PC-9 (cell line): ENCODE measurements around the gene CC2D1A. TPM values are rescaled to one million over a fixed set of nuclear protein-coding genes. Genes with fewer than 3 reads are reported as not detected.
A peak's percentile ranks its signal among the peaks of the same experiment; 100 is the strongest.
"Not testable (repeated sequence)": the region's sequence is repeated elsewhere in the genome, so short reads cannot be mapped to it uniquely, and the experiment has no call there.

ENCODE experiments used
- BruUV-seq: library from RNA; stranded (reverse); fragments of 400-500 nt; replicated peaks from 2 replicates; lab custom pipeline; 2021; lab: Mats Ljungman, UMichigan
- CTCF ChIA-PET: fragments of 300-600 bp; sonication (Branson Sonifier 250); formaldehyde crosslinking; loops from one replicate; lab custom pipeline; 2022; ENCODE audit warnings: antibody characterized with exemption; lab: Charles Lee
- POLR2A ChIA-PET: fragments of 300-600 bp; sonication (Branson Sonifier 250); formaldehyde crosslinking; loops from one replicate; lab custom pipeline; 2022; ENCODE audit warnings: antibody characterized with exemption; ENCODE audit not compliant: unreplicated experiment; lab: Charles Lee
- DNase-seq, 2 experiments: peaks; one replicate each; pipeline versions ENCODE4 v3.0.0 to v3.0.0-alpha.2; 2015 to 2022; ENCODE audit warnings: mixed read lengths in 1 of 2
- H2AFZ ChIP-seq: fragments of 200-600 bp; sonication (generic); 2 replicates; pipeline ENCODE4 v1.8.1; 2017; ENCODE audit warnings: antibody characterized with exemption
- H3F3A ChIP-seq: fragments of 200-600 bp; sonication (generic); 2 replicates; pipeline ENCODE4 v1.8.1; 2017; ENCODE audit warnings: antibody characterized with exemption, mild to moderate bottlenecking, low read depth; ENCODE audit not compliant: insufficient read depth
- H3K27ac ChIP-seq: fragments of 200-600 bp; sonication (generic); 2 replicates; pipeline ENCODE4 v1.6.1; 2016; ENCODE audit warnings: mixed run types
- H3K27me3 ChIP-seq: fragments of 200-600 bp; sonication (generic); 2 replicates; pipeline ENCODE4 v1.6.1; 2016; ENCODE audit warnings: low read depth, mixed run types; ENCODE audit not compliant: insufficient read depth
- H3K36me3 ChIP-seq: fragments of 200-600 bp; sonication (generic); 2 replicates; pipeline ENCODE4 v1.6.1; 2016; ENCODE audit warnings: low read depth, mixed run types
- H3K4me1 ChIP-seq: fragments of 200-600 bp; sonication (generic); replicated peaks from 2 replicates; pipeline ENCODE4 v1.6.1; 2016; ENCODE audit warnings: mixed run types; ENCODE audit not compliant: insufficient read depth
- H3K4me2 ChIP-seq: fragments of 200-600 bp; sonication (generic); 2 replicates; pipeline ENCODE4 v1.6.1; 2017; ENCODE audit warnings: mixed run types
- H3K4me3 ChIP-seq: fragments of 200-600 bp; sonication (generic); 2 replicates; pipeline ENCODE4 v1.6.1; 2016; ENCODE audit warnings: mixed run types
- H3K79me2 ChIP-seq: fragments of 200-600 bp; sonication (generic); 2 replicates; pipeline ENCODE4 v1.6.1; 2017; ENCODE audit warnings: low read depth, mixed run types
- H3K9me2 ChIP-seq: fragments of 200-600 bp; sonication (generic); 2 replicates; pipeline ENCODE4 v1.8.1; 2017; ENCODE audit warnings: mild to moderate bottlenecking; ENCODE audit not compliant: insufficient read depth
- H3K9me3 ChIP-seq: fragments of 200-600 bp; sonication (generic); 2 replicates; pipeline ENCODE4 v1.8.1; 2016; ENCODE audit warnings: low read depth; ENCODE audit not compliant: insufficient read depth
- H4K20me1 ChIP-seq: fragments of 200-600 bp; sonication (generic); 2 replicates; pipeline ENCODE4 v1.8.1; 2017; ENCODE audit not compliant: insufficient read depth
- EZH2 ChIP-seq: fragments of 200-600 bp; sonication (generic); IDR thresholded peaks from 2 replicates; pipeline ENCODE4 v1.8.0; 2017; ENCODE audit warnings: antibody characterized with exemption, low read depth
- intact Hi-C: fragments of 100-400 bp; cut with micrococcal nuclease; formaldehyde crosslinking; loops from one replicate; pipeline ENCODE4 v1.10.0; 2022; ENCODE audit not compliant: unreplicated experiment
- total RNA-seq: library from RNA; stranded (reverse); gene quantifications from 2 replicates; pipeline ENCODE4 v1.2.3, GENCODE V29; 2021
- TF ChIP-seq, protein P1 (sequence below): fragments of 200-600 bp; sonication (generic); conservative IDR thresholded peaks from 2 replicates; pipeline ENCODE4 v1.6.1; 2017; ENCODE audit warnings: mixed run types, antibody characterized with exemption, mild to moderate bottlenecking, moderate library complexity

Gene CC2D1A
- total RNA-seq, 1 experiment from 2014 or later = 55.1 TPM

DNA sequence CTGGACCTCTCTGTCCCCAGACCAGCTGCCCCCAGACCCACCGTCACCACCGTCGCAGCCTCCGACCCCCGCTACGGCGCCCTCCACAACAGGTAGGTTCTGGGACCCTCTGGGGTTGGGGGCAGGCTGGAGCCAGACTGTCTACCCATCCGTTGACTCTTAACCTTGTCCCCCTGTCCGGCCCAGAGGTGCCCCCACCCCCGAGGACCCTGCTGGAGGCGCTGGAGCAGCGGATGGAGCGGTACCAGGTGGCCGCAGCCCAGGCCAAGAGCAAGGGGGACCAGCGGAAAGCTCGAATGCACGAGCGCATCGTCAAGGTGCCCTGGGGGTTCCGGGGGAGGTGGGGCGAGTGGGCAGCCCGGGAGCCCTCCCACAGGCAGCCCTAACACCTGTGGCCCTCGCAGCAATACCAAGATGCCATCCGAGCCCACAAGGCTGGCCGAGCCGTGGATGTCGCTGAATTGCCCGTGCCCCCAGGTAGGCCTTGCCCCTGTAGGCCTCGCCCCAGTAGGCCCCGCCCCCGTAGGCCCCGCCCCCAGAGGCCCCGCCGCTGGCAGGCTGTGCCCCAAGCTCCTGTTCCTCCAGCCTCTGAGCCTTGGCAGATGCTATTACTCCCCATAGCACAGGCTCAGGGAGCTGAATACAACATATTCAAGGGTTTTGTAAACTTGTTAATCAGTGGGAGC, 12.9 kb downstream of the CC2D1A start:
- Histone ChIP-seq H3K4me2 (no peak overlapping the region), H2AFZ (no peak overlapping the region), H3K79me2 (no peaks in the 10 kb centered on the region), H3K4me1 (no peaks in the 10 kb centered on the region), H3F3A (peaks cover 17% of the 10 kb centered on the region), H3K36me3 (peaks cover 50% of the 10 kb centered on the region), H4K20me1 (no peaks in the 10 kb centered on the region), H3K9me3 (no peaks in the 10 kb centered on the region; the same call in 1 of the 2 replicates), H3K9me2 (no peaks in the 10 kb centered on the region), H3K4me3 (no peak overlapping the region), H3K27ac (no peak overlapping the region), H3K27me3 (no peaks in the 10 kb centered on the region)
- TF ChIP-seq, protein P1, sequence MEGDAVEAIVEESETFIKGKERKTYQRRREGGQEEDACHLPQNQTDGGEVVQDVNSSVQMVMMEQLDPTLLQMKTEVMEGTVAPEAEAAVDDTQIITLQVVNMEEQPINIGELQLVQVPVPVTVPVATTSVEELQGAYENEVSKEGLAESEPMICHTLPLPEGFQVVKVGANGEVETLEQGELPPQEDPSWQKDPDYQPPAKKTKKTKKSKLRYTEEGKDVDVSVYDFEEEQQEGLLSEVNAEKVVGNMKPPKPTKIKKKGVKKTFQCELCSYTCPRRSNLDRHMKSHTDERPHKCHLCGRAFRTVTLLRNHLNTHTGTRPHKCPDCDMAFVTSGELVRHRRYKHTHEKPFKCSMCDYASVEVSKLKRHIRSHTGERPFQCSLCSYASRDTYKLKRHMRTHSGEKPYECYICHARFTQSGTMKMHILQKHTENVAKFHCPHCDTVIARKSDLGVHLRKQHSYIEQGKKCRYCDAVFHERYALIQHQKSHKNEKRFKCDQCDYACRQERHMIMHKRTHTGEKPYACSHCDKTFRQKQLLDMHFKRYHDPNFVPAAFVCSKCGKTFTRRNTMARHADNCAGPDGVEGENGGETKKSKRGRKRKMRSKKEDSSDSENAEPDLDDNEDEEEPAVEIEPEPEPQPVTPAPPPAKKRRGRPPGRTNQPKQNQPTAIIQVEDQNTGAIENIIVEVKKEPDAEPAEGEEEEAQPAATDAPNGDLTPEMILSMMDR = no peak
- TF ChIP-seq EZH2 = no peak
- BruUV-seq = no TSS peak
- ChIA-PET CTCF (interaction anchor here (0.5 kb wide), 1 partner anchor 15 kb away, joined by 4 read pairs; no protein-coding TSS in a partner anchor), POLR2A (interaction anchor here (0.5 kb wide), 1 partner anchor 22 kb away, joined by 7 read pairs; no protein-coding TSS in a partner anchor)
- intact Hi-C loops = no loop called here
- no peak for DNase-seq

DNA sequence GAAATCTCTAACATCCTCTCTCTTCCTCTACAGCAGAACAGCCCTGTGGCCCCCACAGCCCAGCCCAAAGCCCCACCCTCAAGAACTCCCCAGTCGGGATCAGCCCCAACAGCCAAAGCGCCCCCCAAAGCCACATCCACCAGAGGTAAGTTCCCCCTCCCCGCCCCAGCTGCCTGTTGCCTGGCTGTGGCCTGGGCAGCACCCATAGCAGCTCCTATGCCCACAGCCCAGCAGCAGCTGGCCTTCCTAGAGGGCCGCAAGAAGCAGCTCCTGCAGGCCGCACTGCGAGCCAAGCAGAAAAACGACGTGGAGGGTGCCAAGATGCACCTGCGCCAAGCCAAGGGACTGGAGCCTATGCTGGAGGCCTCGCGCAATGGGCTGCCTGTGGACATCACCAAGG, 14.5 kb downstream of the CC2D1A start:
- POLR2A ChIA-PET = no interaction called here
- no TSS peak for BruUV-seq

DNA sequence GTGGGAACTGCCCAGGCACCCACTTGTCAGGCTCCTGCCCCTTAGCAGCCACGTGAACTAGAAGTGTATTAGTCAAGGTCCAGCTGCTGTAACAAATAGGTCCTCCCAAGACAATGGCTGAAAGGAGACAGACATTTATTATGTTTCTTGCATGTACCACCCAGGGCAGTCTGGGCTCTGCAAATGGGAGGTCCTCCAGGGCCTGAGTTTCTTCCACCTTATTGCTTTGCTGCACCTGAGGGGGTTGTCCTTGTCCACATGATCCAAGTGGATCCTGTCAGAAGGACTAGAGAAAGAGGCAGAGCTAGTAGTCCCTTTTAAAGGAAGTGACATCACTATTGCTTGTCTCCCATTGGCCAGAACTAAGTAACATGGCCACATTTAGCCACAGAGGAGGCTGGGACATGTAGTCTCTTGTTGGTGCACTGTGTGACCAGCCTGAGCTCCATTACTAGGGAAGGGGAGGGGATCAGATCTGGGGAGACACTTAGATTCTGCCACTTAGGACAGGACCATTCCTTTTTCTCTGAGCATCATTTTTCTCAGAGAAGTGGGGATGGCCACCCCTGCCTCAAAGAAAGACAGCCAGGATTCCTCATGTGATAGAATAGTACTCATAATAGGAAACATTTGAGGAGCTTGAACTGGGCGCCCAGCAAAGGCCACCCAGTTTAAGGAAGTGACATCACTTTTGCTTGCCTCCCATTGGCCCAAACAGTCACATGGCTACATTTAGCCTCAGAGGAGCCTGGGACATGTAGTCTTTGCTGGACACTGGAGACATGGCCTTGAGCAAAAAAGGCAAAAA, 15.1 kb downstream of the CC2D1A start:
- Histone ChIP-seq H3K27me3 (no peaks in the 10 kb centered on the region), H3K27ac (no peak overlapping the region), H3K4me1 (no peaks in the 10 kb centered on the region), H2AFZ (no peak overlapping the region), H3K4me3 (no peak overlapping the region), H3F3A (peaks cover 17% of the 10 kb centered on the region), H3K4me2 (no peak overlapping the region), H3K36me3 (peaks cover 33% of the 10 kb centered on the region), H3K79me2 (no peaks in the 10 kb centered on the region), H3K9me2 (no peaks in the 10 kb centered on the region), H3K9me3 (no peaks in the 10 kb centered on the region; the same call in 1 of the 2 replicates), H4K20me1 (no peaks in the 10 kb centered on the region)
- no TSS peak for BruUV-seq
- peak in 1 of 2 experiments; percentile 72 for DNase-seq
- intact Hi-C loops = no loop called here
- ChIA-PET POLR2A (interaction anchor here (0.8 kb wide), 1 partner anchor 35 kb away, joined by 5 read pairs; no protein-coding TSS in a partner anchor), CTCF (no interaction called here)
- TF ChIP-seq EZH2 = no peak
- TF ChIP-seq, protein P1 = no peak

More for the DNA sequence above, 14.5 kb downstream of the CC2D1A start:
- Histone ChIP-seq H3K79me2 (no peaks in the 10 kb centered on the region), H3K27ac (no peak overlapping the region), H3K36me3 (peaks cover 37% of the 10 kb centered on the region), H2AFZ (no peak overlapping the region), H3K4me2 (no peak overlapping the region), H3F3A (peaks cover 23% of the 10 kb centered on the region), H3K4me1 (no peaks in the 10 kb centered on the region), H3K27me3 (no peaks in the 10 kb centered on the region), H3K4me3 (no peak overlapping the region), H3K9me2 (no peaks in the 10 kb centered on the region), H3K9me3 (no peaks in the 10 kb centered on the region; the same call in 1 of the 2 replicates), H4K20me1 (no peaks in the 10 kb centered on the region)
- CTCF ChIA-PET = no interaction called here
- DNase-seq = no peak
- intact Hi-C loops = no loop called here
- no peak for TF ChIP-seq EZH2
- TF ChIP-seq, protein P1 = no peak

DNA sequence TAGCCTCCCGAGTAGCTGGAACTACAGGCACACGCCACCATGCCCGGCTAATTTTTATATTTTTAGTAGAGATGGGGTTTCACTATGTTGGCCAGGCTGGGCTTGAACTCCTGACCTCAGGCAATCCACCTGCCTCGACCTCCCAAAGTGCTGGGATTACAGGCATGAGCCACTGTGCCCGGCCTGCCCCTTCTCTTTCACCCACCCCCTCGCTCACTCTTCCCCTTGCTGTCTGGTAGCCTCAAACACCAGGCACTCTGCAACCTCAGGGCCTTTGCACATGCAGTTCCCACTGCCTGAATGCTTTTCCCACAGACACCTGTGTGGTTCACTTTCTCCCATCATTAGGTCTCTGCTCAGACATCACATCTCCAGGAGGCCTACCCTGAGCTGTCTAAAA, 16.1 kb downstream of the CC2D1A start:
- H3K79me2 ChIP-seq, H3K4me3 ChIP-seq, H3F3A ChIP-seq, DNase-seq, intact Hi-C loops, H4K20me1 ChIP-seq, H2AFZ ChIP-seq, CTCF ChIA-PET, H3K27me3 ChIP-seq, H3K9me2 ChIP-seq, BruUV-seq, H3K9me3 ChIP-seq, H3K27ac ChIP-seq, H3K4me1 ChIP-seq, POLR2A ChIA-PET, H3K4me2 ChIP-seq: not testable (repeated sequence)
- H3K36me3 ChIP-seq = peaks cover 27% of the 10 kb centered on the region
